GM23248 (cell line): ENCODE data around the gene HYAL4. TPM values are rescaled to one million over a fixed set of nuclear protein-coding genes. Genes with fewer than 3 reads are reported as not detected.

ENCODE experiments used
- DNase-seq: peaks from one replicate; pipeline ENCODE4 v3.0.0-alpha.2; 2015
- H2AFZ ChIP-seq: fragments of 200-600 bp; sonication (generic); 2 replicates; pipeline ENCODE4 v1.6.1; 2016; ENCODE audit warnings: antibody characterized with exemption
- H3F3A ChIP-seq: fragments of 200-600 bp; sonication (generic); 2 replicates; pipeline ENCODE4 v1.6.1; 2016; ENCODE audit warnings: mild to moderate bottlenecking, antibody characterized with exemption, mixed run types; ENCODE audit not compliant: insufficient read depth
- H3K27ac ChIP-seq: fragments of 200-600 bp; sonication (generic); 2 replicates; pipeline ENCODE4 v1.5.1; 2016; ENCODE audit warnings: mild to moderate bottlenecking
- H3K27me3 ChIP-seq: fragments of 200-600 bp; sonication (generic); replicated peaks from 2 replicates; pipeline ENCODE4 v1.6.1; 2016; ENCODE audit warnings: mild to moderate bottlenecking; ENCODE audit not compliant: insufficient read depth
- H3K36me3 ChIP-seq: fragments of 200-600 bp; sonication (generic); 2 replicates; pipeline ENCODE4 v1.6.1; 2016; ENCODE audit warnings: low read depth, mild to moderate bottlenecking
- H3K4me1 ChIP-seq: fragments of 200-600 bp; sonication (generic); 2 replicates; pipeline ENCODE4 v1.6.1; 2016; ENCODE audit warnings: mild to moderate bottlenecking; ENCODE audit not compliant: insufficient read depth
- H3K4me2 ChIP-seq: fragments of 200-600 bp; sonication (generic); one replicate; pipeline ENCODE4 v1.6.1; 2016; ENCODE audit warnings: mild to moderate bottlenecking; ENCODE audit not compliant: unreplicated experiment
- H3K4me3 ChIP-seq: fragments of 200-600 bp; sonication (generic); 2 replicates; pipeline ENCODE4 v1.5.1; 2016; ENCODE audit warnings: mild to moderate bottlenecking
- H3K79me2 ChIP-seq: fragments of 200-600 bp; sonication (generic); 2 replicates; pipeline ENCODE4 v1.6.1; 2016; ENCODE audit warnings: mild to moderate bottlenecking; ENCODE audit not compliant: insufficient read depth
- H3K9ac ChIP-seq: fragments of 200-600 bp; sonication (generic); 2 replicates; pipeline ENCODE4 v1.6.1; 2016; ENCODE audit warnings: mild to moderate bottlenecking
- H3K9me2 ChIP-seq: fragments of 200-600 bp; sonication (generic); 2 replicates; pipeline ENCODE4 v1.6.1; 2016; ENCODE audit warnings: mixed run types, mild to moderate bottlenecking, moderate library complexity; ENCODE audit not compliant: insufficient read depth
- H3K9me3 ChIP-seq: fragments of 200-600 bp; sonication (generic); one replicate; pipeline ENCODE4 v1.6.1; 2017; ENCODE audit warnings: low read depth
- H4K20me1 ChIP-seq: fragments of 200-600 bp; sonication (generic); 2 replicates; pipeline ENCODE4 v1.6.0; 2016; ENCODE audit not compliant: insufficient read depth
- EZH2 ChIP-seq: fragments of 200-600 bp; sonication (generic); IDR thresholded peaks from 2 replicates; pipeline ENCODE4 v1.6.1; 2018; ENCODE audit warnings: antibody characterized with exemption, mild to moderate bottlenecking; ENCODE audit not compliant: insufficient read depth, poor library complexity, severe bottlenecking
- EZH2phosphoT487 ChIP-seq: fragments of 200-600 bp; sonication (generic); IDR thresholded peaks from 2 replicates; pipeline ENCODE4 v1.6.1; 2018; ENCODE audit warnings: antibody characterized with exemption, moderate library complexity, mild to moderate bottlenecking, low read depth; ENCODE audit not compliant: insufficient read depth
- WGBS, 2 experiments: methylation state at CpG; one replicate each; pipeline ENCODE4 v1.1.6; 2015 to 2017; ENCODE audit warnings: low lambda C conversion rate in 2 of 2, low coverage in 1 of 2; ENCODE audit errors: missing lambda C conversion rate in 2 of 2; 5-methylcytosine and 5-hydroxymethylcytosine counted together
- in situ Hi-C: fragments of 300-500 bp; cut with MboI; formaldehyde crosslinking; loops from 2 replicates; pipeline ENCODE4 v1.15.0; 2020
- polyA plus RNA-seq: library from polyadenylated mRNA; unstranded; fragments of >200 nt; fragmentation: Nextera tagmentation; extraction: Ambion mirVana; gene quantifications from 2 replicates; pipeline ENCODE4 v1.2.1, GENCODE V29; 2016
- total RNA-seq: library from RNA; depleted of rRNA; stranded (reverse); fragments of >200 nt; shearing (Covaris generic); gene quantifications from 2 replicates; pipeline ENCODE4 v1.2.3, GENCODE V29; 2014

HYAL4 gene
- total and polyA plus RNA-seq, 2 experiments from 2014 or later: not detected

DNA sequence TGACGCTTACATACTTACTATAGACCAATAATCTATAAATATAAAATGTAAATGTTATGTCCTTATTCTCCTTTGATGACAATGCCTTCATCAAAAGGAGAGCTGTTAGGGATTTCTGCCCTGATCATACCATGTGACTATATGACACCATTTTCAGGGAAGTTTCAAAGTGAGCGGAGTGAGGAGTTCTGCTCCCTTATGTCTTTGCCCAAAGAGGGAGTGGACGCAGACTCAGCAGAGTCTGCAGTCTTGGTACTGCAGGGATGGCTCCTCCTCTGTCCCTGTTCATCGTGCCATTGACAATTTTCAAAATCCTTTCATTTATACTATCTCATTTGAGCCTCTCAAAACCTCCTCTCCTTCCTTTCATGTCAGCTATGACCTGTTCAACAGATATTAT lies 27.9 kb downstream of the HYAL4 start:
- H2AFZ ChIP-seq: no peak overlapping the region
- no peak overlapping the region for H3K4me3 ChIP-seq
- peaks cover 20% of the 10 kb centered on the region for H3K27me3 ChIP-seq
- no peaks in the 10 kb centered on the region for H3K9me2 ChIP-seq
- no peaks in the 10 kb centered on the region for H3K79me2 ChIP-seq
- no peak overlapping the region for H3K9ac ChIP-seq
- no peak overlapping the region for H3K27ac ChIP-seq
- no peaks in the 10 kb centered on the region for H3K36me3 ChIP-seq
- WGBS, 2 experiments: 5 to 6% methylated on average over 4 of the region's 4 CpGs
- no peaks in the 10 kb centered on the region for H3F3A ChIP-seq
- no peak for DNase-seq
- TF ChIP-seq EZH2phosphoT487: no peak
- TF ChIP-seq EZH2: no peak
- no peaks in the 10 kb centered on the region for H3K9me3 ChIP-seq
- no peak overlapping the region for H3K4me2 ChIP-seq
- H3K4me1 ChIP-seq: no peaks in the 10 kb centered on the region
- in situ Hi-C loops: no loop called here
- H4K20me1 ChIP-seq: no peaks in the 10 kb centered on the region

GRCh38 chr7:123876557-123877256 lies 31.7 kb downstream of the HYAL4 start:
- in situ Hi-C loops: no loop called here
- no peak for TF ChIP-seq EZH2phosphoT487
- no peak for TF ChIP-seq EZH2
- H3K4me3 ChIP-seq: no peak overlapping the region

GRCh38 chr7:123879628-123880027 lies 34.7 kb downstream of the HYAL4 start:
- TF ChIP-seq EZH2phosphoT487 (no peak), EZH2 (no peak)
- Histone ChIP-seq H3K9ac (no peak overlapping the region), H4K20me1 (no peaks in the 10 kb centered on the region), H3K79me2 (no peaks in the 10 kb centered on the region), H3K27me3 (no peaks in the 10 kb centered on the region), H3K4me1 (no peaks in the 10 kb centered on the region), H3K4me2 (no peak overlapping the region), H3F3A (no peaks in the 10 kb centered on the region), H3K36me3 (no peaks in the 10 kb centered on the region), H3K4me3 (no peak overlapping the region), H3K9me3 (no peaks in the 10 kb centered on the region), H3K27ac (no peak overlapping the region), H3K9me2 (no peaks in the 10 kb centered on the region; the same call in 1 of the 2 replicates), H2AFZ (no peak overlapping the region)
- 28 to 30% methylated on average over 4 of the region's 4 CpGs for WGBS, 2 experiments
- in situ Hi-C loops: no loop called here
- DNase-seq: no peak

More at GRCh38 chr7:123876557-123877256, 31.7 kb downstream of the HYAL4 start:
- no peak overlapping the region for H3K4me2 ChIP-seq
- peaks cover 8% of the 10 kb centered on the region for H3K27me3 ChIP-seq
- no peaks in the 10 kb centered on the region for H3F3A ChIP-seq
- 26 to 29% methylated on average over 7 of the region's 7 CpGs for WGBS, 2 experiments
- no peaks in the 10 kb centered on the region for H3K36me3 ChIP-seq
- H3K27ac ChIP-seq: no peak overlapping the region
- H3K4me1 ChIP-seq: no peaks in the 10 kb centered on the region
- no peaks in the 10 kb centered on the region for H4K20me1 ChIP-seq
- no peak for DNase-seq
- no peak overlapping the region for H3K9ac ChIP-seq
- no peak overlapping the region for H2AFZ ChIP-seq
- no peaks in the 10 kb centered on the region; the same call in 1 of the 2 replicates for H3K9me2 ChIP-seq
- H3K9me3 ChIP-seq: no peaks in the 10 kb centered on the region
- no peaks in the 10 kb centered on the region for H3K79me2 ChIP-seq

DNA sequence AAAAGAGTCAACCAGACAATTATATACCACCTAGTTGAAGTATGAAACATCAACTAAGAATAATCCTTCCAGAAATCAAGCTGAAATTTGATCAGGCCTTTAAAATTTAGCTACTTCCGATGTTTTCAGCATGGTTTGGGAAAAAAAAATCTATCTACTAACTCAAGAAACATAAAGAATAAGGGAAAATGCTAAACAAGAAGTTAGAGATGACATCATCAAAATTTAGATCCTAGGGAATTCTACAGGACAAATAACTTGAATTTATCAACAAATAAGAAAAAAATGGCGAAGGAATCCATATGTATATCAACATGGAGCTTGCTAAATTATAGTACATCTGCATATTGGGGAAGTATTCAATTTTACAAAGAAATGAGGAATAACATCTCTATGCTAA lies 36.3 kb downstream of the HYAL4 start:
- Histone ChIP-seq H3K27me3 (no peaks in the 10 kb centered on the region), H3K9me3 (no peaks in the 10 kb centered on the region), H2AFZ (no peak overlapping the region), H4K20me1 (no peaks in the 10 kb centered on the region), H3K4me1 (no peaks in the 10 kb centered on the region), H3K4me3 (no peak overlapping the region), H3F3A (no peaks in the 10 kb centered on the region), H3K9ac (no peak overlapping the region), H3K79me2 (no peaks in the 10 kb centered on the region), H3K36me3 (no peaks in the 10 kb centered on the region), H3K4me2 (no peak overlapping the region), H3K27ac (no peak overlapping the region), H3K9me2 (no peaks in the 10 kb centered on the region; the same call in 1 of the 2 replicates)
- in situ Hi-C loops: no loop called here
- no peak for TF ChIP-seq EZH2phosphoT487
- no peak for DNase-seq
- WGBS, 2 experiments: 4 to 9% methylated on average over 2 of the region's 2 CpGs
